HS-5 (cell line): Measurements from ENCODE around the gene HTATIP2.
"Not testable (repeated sequence)": the region's sequence is repeated elsewhere in the genome, so short reads cannot be mapped to it uniquely, and the experiment has no call there.

Source experiments
- DNase-seq: peaks from one replicate; pipeline ENCODE4 v3.0.0-alpha.2; 2012; ENCODE audit warnings: low read depth

The HTATIP2 gene

GRCh38 chr11:20372081-20372626 is 8.6 kb downstream of the HTATIP2 start:
- no peak for DNase-seq

GRCh38 chr11:20373147-20373546 is 9.6 kb downstream of the HTATIP2 start:
- no peak for DNase-seq

GRCh38 chr11:20373568-20374209 is 10.2 kb downstream of the HTATIP2 start:
- DNase-seq = no peak

GRCh38 chr11:20374741-20375300 is 11.3 kb downstream of the HTATIP2 start:
- DNase-seq = no peak

- no peak for DNase-seq
Measured at GRCh38 chr11:20376162-20376730, 12.7 kb downstream of the HTATIP2 start.

- DNase-seq = not testable (repeated sequence)
Measured at GRCh38 chr11:20385996-20386395, 22.5 kb downstream of the HTATIP2 start.

GRCh38 chr11:20387261-20388095 is 24.0 kb downstream of the HTATIP2 start, which contains the start of gene PRMT3:
Gene PRMT3 (plus strand): TSS chr11:20387716. CDS start chr11:20387747, 31 bp downstream.
- DNase-seq = peak; percentile 80

- DNase-seq = no peak
Measured at GRCh38 chr11:20388096-20389055, 24.9 kb downstream of the HTATIP2 start.

GRCh38 chr11:20397281-20397680 is 33.8 kb downstream of the HTATIP2 start:
- DNase-seq = no peak

- no peak for DNase-seq
Measured at GRCh38 chr11:20399498-20399897, 36.0 kb downstream of the HTATIP2 start.

- no peak for DNase-seq
Measured at GRCh38 chr11:20403059-20403458, 39.5 kb downstream of the HTATIP2 start.

- no peak for DNase-seq
Measured at GRCh38 chr11:20406484-20406883, 43.0 kb downstream of the HTATIP2 start.

- DNase-seq = no peak
Measured at GRCh38 chr11:20407344-20407743, 43.8 kb downstream of the HTATIP2 start.

GRCh38 chr11:20415432-20415831 is 51.9 kb downstream of the HTATIP2 start:
- DNase-seq = no peak

GRCh38 chr11:20417771-20418170 is 54.3 kb downstream of the HTATIP2 start:
- no peak for DNase-seq

- no peak for DNase-seq
Measured at GRCh38 chr11:20421946-20422345, 58.4 kb downstream of the HTATIP2 start.

GRCh38 chr11:20429216-20429615 is 65.7 kb downstream of the HTATIP2 start:
- no peak for DNase-seq
